GM21723 (cell line): ENCODE measurements around the gene SMG1.
"Not testable (repeated sequence)": the region's sequence is repeated elsewhere in the genome, so short reads cannot be mapped to it uniquely, and the experiment has no call there.

Experiments
- ATAC-seq: cut with Tn5 transposase; IDR thresholded peaks from one replicate; pipeline ENCODE4 v1.9.1; 2021; ENCODE audit warnings: mild to moderate bottlenecking, moderate library complexity; ENCODE audit not compliant: unreplicated experiment

SMG1 gene

GRCh38 chr16:18772171-18772570, 154.0 kb downstream of the SMG1 start:
- ATAC-seq = not testable (repeated sequence)

GRCh38 chr16:18770336-18770962, 155.8 kb downstream of the SMG1 start:
- not testable (repeated sequence) for ATAC-seq

- peak; percentile 72 for ATAC-seq
Measured at GRCh38 chr16:18767217-18767616, 159.0 kb downstream of the SMG1 start.

GRCh38 chr16:18762713-18763112, 163.5 kb downstream of the SMG1 start:
- ATAC-seq = peak; percentile 48

- ATAC-seq = peak; percentile 60
Measured at GRCh38 chr16:18759598-18760520, 166.3 kb downstream of the SMG1 start.

- ATAC-seq = peak; percentile 53
Measured at GRCh38 chr16:18757960-18758660, 168.1 kb downstream of the SMG1 start.

- ATAC-seq = not testable (repeated sequence)
Measured at GRCh38 chr16:18756639-18757038, 169.6 kb downstream of the SMG1 start.
